NCI-H1417 treated with DMSO at 0.1 percent for 48 hours (cell line): Measurements from ENCODE around the gene CDK5R1.

Source experiments
- DNase-seq: peaks from one replicate; lab custom pipeline; 2025; lab: John Stamatoyannopoulos, UW

The CDK5R1 gene

GRCh38 chr17:32471652-32472051, 15.1 kb upstream of the CDK5R1 start:
- DNase-seq = no peak

- no peak for DNase-seq
Observed at GRCh38 chr17:32475258-32475657, 11.5 kb upstream of the CDK5R1 start.

- DNase-seq = no peak
Observed at GRCh38 chr17:32477220-32477619, 9.6 kb upstream of the CDK5R1 start.

- DNase-seq = no peak
Observed at GRCh38 chr17:32479074-32479617, 7.6 kb upstream of the CDK5R1 start.

- no peak for DNase-seq
Observed at GRCh38 chr17:32481193-32481592, 5.6 kb upstream of the CDK5R1 start.

GRCh38 chr17:32482568-32483320, 4.0 kb upstream of the CDK5R1 start:
- DNase-seq = no peak

GRCh38 chr17:32483451-32484019, 3.3 kb upstream of the CDK5R1 start:
- DNase-seq = peak; percentile 59

GRCh38 chr17:32484041-32484461, 2.7 kb upstream of the CDK5R1 start:
- DNase-seq = no peak

- DNase-seq = no peak
Observed at GRCh38 chr17:32484628-32485027, 2.2 kb upstream of the CDK5R1 start.

- no peak for DNase-seq
Observed at GRCh38 chr17:32485261-32486110, 1.3 kb upstream of the CDK5R1 start.

GRCh38 chr17:32486111-32486700, 587 bp upstream of the CDK5R1 start:
- DNase-seq = peak; percentile 69

- no peak for DNase-seq
Observed at GRCh38 chr17:32487473-32488176, 832 bp downstream of the CDK5R1 start.

GRCh38 chr17:32488177-32488542, 1.4 kb downstream of the CDK5R1 start:
- no peak for DNase-seq

- no peak for DNase-seq
Observed at GRCh38 chr17:32488604-32489180, 1.9 kb downstream of the CDK5R1 start.

- no peak for DNase-seq
Observed at GRCh38 chr17:32489320-32490100, 2.7 kb downstream of the CDK5R1 start.

GRCh38 chr17:32490101-32490482, 3.3 kb downstream of the CDK5R1 start:
- peak; percentile 12 for DNase-seq

GRCh38 chr17:32491371-32492263, 4.8 kb downstream of the CDK5R1 start:
- DNase-seq = no peak

GRCh38 chr17:32492264-32492589, 5.4 kb downstream of the CDK5R1 start:
- DNase-seq = no peak

GRCh38 chr17:32492648-32493289, 6.0 kb downstream of the CDK5R1 start:
- no peak for DNase-seq
